Endothelial cell (in vitro differentiated cells): ENCODE data around the gene PLA2G3. TPM values are rescaled to one million over a fixed set of nuclear protein-coding genes. Genes with fewer than 3 reads are reported as not detected.

Source experiments
- DNase-seq: peaks from one replicate; pipeline ENCODE4 v3.0.0; 2021; ENCODE audit warnings: low spot score
- H3K27ac Mint-ChIP-seq: one replicate; pipeline ENCODE4 v1.8.0; 2021; ENCODE audit warnings: mixed read lengths, inconsistent platforms; ENCODE audit not compliant: unreplicated experiment
- H3K27me3 Mint-ChIP-seq: one replicate; pipeline ENCODE4 v1.8.0; 2021; ENCODE audit warnings: mild to moderate bottlenecking, moderate library complexity, mixed read lengths, inconsistent platforms; ENCODE audit not compliant: unreplicated experiment
- H3K36me3 Mint-ChIP-seq: one replicate; pipeline ENCODE4 v1.8.0; 2021; ENCODE audit warnings: mild to moderate bottlenecking, low read depth, mixed read lengths, inconsistent platforms; ENCODE audit not compliant: unreplicated experiment
- H3K4me1 Mint-ChIP-seq: one replicate; pipeline ENCODE4 v1.8.0; 2021; ENCODE audit warnings: mild to moderate bottlenecking, mixed read lengths, inconsistent platforms; ENCODE audit not compliant: unreplicated experiment
- H3K4me3 Mint-ChIP-seq: one replicate; pipeline ENCODE4 v1.8.0; 2021; ENCODE audit warnings: mild to moderate bottlenecking, mixed read lengths, inconsistent platforms; ENCODE audit not compliant: unreplicated experiment
- H3K9me3 Mint-ChIP-seq: one replicate; pipeline ENCODE4 v1.8.0; 2021; ENCODE audit warnings: mixed read lengths, inconsistent platforms; ENCODE audit not compliant: unreplicated experiment
- CTCF ChIP-seq: fragments of 200-600 bp; sonication (generic); IDR thresholded peaks from one replicate; pipeline ENCODE4 v1.5.0; 2021; ENCODE audit warnings: antibody characterized with exemption; ENCODE audit not compliant: unreplicated experiment
- total RNA-seq: library from RNA; stranded (reverse); fragmentation: NEBNext Ultra II Directional; extraction: Animal tissue kit (Norgen Biotek cat#: 25700); gene quantifications from one replicate; pipeline ENCODE4 v1.2.1, GENCODE V29; 2021; ENCODE audit not compliant: unreplicated experiment

Gene PLA2G3
- total RNA-seq, 1 donor from 2014 or later: 2.8 TPM

GRCh38 chr22:31141551-31141950 is 1.2 kb upstream of the PLA2G3 start:
- Mint-ChIP-seq H3K4me3 (no peak overlapping the region), H3K9me3 (no peaks in the 10 kb centered on the region), H3K36me3 (peaks cover 4% of the 10 kb centered on the region), H3K27ac (no peak overlapping the region), H3K4me1 (peaks cover 5% of the 10 kb centered on the region), H3K27me3 (peaks cover 9% of the 10 kb centered on the region)
- DNase-seq: no peak
- no peak for TF ChIP-seq CTCF

GRCh38 chr22:31140746-31141145 is 438 bp upstream of the PLA2G3 start:
- H3K9me3 Mint-ChIP-seq: no peaks in the 10 kb centered on the region
- no peak overlapping the region for H3K27ac Mint-ChIP-seq
- H3K4me3 Mint-ChIP-seq: no peak overlapping the region
- H3K4me1 Mint-ChIP-seq: peaks cover 5% of the 10 kb centered on the region
- no peak for TF ChIP-seq CTCF
- DNase-seq: no peak
- peaks cover 9% of the 10 kb centered on the region for H3K27me3 Mint-ChIP-seq
- peaks cover 8% of the 10 kb centered on the region for H3K36me3 Mint-ChIP-seq

GRCh38 chr22:31139066-31139465 is 1.2 kb downstream of the PLA2G3 start:
- Mint-ChIP-seq H3K9me3 (no peaks in the 10 kb centered on the region), H3K27ac (no peak overlapping the region), H3K36me3 (peaks cover 8% of the 10 kb centered on the region), H3K4me3 (no peak overlapping the region), H3K27me3 (peaks cover 9% of the 10 kb centered on the region), H3K4me1 (peaks cover 5% of the 10 kb centered on the region)
- DNase-seq: no peak
- TF ChIP-seq CTCF: no peak

GRCh38 chr22:31138126-31138525 is 2.2 kb downstream of the PLA2G3 start:
- Mint-ChIP-seq H3K27ac (no peak overlapping the region), H3K36me3 (peaks cover 6% of the 10 kb centered on the region), H3K4me1 (peaks cover 5% of the 10 kb centered on the region), H3K27me3 (peaks cover 5% of the 10 kb centered on the region), H3K9me3 (no peaks in the 10 kb centered on the region), H3K4me3 (no peak overlapping the region)
- no peak for TF ChIP-seq CTCF
- DNase-seq: no peak

- no peak overlapping the region for H3K27ac Mint-ChIP-seq
- H3K9me3 Mint-ChIP-seq: no peaks in the 10 kb centered on the region
- peaks cover 5% of the 10 kb centered on the region for H3K4me1 Mint-ChIP-seq
Measured at GRCh38 chr22:31137721-31138120, 2.6 kb downstream of the PLA2G3 start.

More at GRCh38 chr22:31137721-31138120, 2.6 kb downstream of the PLA2G3 start:
- Mint-ChIP-seq H3K4me3 (no peak overlapping the region), H3K36me3 (peaks cover 4% of the 10 kb centered on the region), H3K27me3 (peaks cover 5% of the 10 kb centered on the region)
- no peak for TF ChIP-seq CTCF
- no peak for DNase-seq
